BE2C (cell line): ENCODE data around the gene GSG1L.

Experiments used
- DNase-seq: peaks from one replicate; pipeline ENCODE4 v3.0.0-alpha.2; 2020
- H3K27me3 ChIP-seq: fragments of 250-450 bp; sonication (Bioruptor Pico); 2 replicates; pipeline ENCODE4 v1.5.1; 2020; ENCODE audit warnings: mild to moderate bottlenecking
- H3K36me3 ChIP-seq: fragments of 250-450 bp; sonication (Bioruptor Pico); 2 replicates; pipeline ENCODE4 v1.5.1; 2020; ENCODE audit warnings: mild to moderate bottlenecking
- H3K4me1 ChIP-seq: fragments of 250-450 bp; sonication (Bioruptor Pico); 2 replicates; pipeline ENCODE4 v1.5.1; 2020
- H3K4me3 ChIP-seq: 2 replicates; pipeline ENCODE4 v1.5.1; 2011; ENCODE audit warnings: low read depth, low read length
- H3K9me3 ChIP-seq: fragments of 250-450 bp; sonication (Bioruptor Pico); 2 replicates; pipeline ENCODE4 v1.5.1; 2020
- CTCF ChIP-seq: IDR thresholded peaks from 2 replicates; pipeline ENCODE4 v1.5.1; 2012; ENCODE audit warnings: mild to moderate bottlenecking, low read depth, low read length

Gene GSG1L

GRCh38 chr16:27966756-27967155 lies 96.8 kb downstream of the GSG1L start:
- DNase-seq = no peak
- no peaks in the 10 kb centered on the region for H3K4me1 ChIP-seq
- TF ChIP-seq CTCF = no peak
- no peak overlapping the region for H3K4me3 ChIP-seq
- H3K36me3 ChIP-seq = no peaks in the 10 kb centered on the region
- H3K9me3 ChIP-seq = no peaks in the 10 kb centered on the region
- H3K27me3 ChIP-seq = no peaks in the 10 kb centered on the region

DNA sequence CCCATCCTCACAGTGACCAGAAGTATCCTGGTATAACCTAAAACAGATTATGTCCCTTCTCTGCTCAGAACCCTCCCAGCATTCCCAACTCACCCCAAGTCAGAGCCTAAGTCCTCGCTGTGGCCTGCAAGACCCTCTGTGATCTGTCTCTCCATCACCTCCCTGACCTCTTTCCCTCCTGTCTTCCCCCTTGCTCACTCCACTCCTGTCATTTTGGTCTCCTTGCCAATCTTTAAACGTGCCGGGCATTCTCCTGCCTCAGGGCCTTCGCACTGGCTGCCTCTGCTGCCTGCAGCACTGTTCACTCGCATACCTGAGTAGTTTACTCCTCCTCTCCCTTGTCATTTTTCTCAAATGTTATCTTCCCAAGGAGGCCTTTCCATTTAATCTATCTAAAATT lies 97.7 kb downstream of the GSG1L start:
- Histone ChIP-seq H3K9me3 (no peaks in the 10 kb centered on the region), H3K27me3 (no peaks in the 10 kb centered on the region), H3K36me3 (no peaks in the 10 kb centered on the region), H3K4me3 (no peak overlapping the region), H3K4me1 (no peaks in the 10 kb centered on the region)
- DNase-seq = no peak
- no peak for TF ChIP-seq CTCF

DNA sequence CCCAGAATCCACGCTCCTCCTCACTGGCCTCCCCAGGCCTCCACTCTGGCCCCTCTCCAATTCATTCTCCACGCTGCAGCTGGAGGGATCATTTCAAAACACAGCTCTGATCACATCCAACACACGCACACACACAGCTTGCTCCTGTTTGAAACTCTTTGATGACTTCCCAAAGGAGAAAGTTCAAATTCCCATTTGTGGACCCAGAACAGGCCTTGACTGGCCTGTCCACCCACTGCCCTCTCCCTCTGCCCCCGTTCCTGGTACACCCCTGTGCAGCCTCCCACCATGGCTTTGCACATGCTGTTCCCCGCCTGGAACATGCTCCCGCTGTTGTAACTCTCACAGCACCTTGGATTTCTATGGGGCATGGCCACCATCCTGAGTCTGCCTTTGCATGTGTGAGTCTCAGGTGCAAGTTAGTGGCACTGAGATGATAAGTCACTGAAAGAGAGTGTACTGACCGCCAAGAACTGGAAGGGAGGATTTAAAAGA lies 100.0 kb downstream of the GSG1L start:
- H3K9me3 ChIP-seq = no peaks in the 10 kb centered on the region
- H3K4me3 ChIP-seq = no peak overlapping the region
- H3K36me3 ChIP-seq = no peaks in the 10 kb centered on the region
- TF ChIP-seq CTCF = no peak
- no peaks in the 10 kb centered on the region for H3K4me1 ChIP-seq
- no peaks in the 10 kb centered on the region for H3K27me3 ChIP-seq
- DNase-seq = no peak

GRCh38 chr16:27962197-27962596 lies 101.3 kb downstream of the GSG1L start:
- Histone ChIP-seq H3K4me3 (no peak overlapping the region), H3K36me3 (no peaks in the 10 kb centered on the region), H3K4me1 (no peaks in the 10 kb centered on the region), H3K27me3 (no peaks in the 10 kb centered on the region), H3K9me3 (no peaks in the 10 kb centered on the region)
- no peak for TF ChIP-seq CTCF
- DNase-seq = no peak

- TF ChIP-seq CTCF = no peak
- H3K27me3 ChIP-seq = no peaks in the 10 kb centered on the region
- no peaks in the 10 kb centered on the region for H3K9me3 ChIP-seq
- H3K36me3 ChIP-seq = no peaks in the 10 kb centered on the region
- no peak for DNase-seq
- no peaks in the 10 kb centered on the region for H3K4me1 ChIP-seq
- no peak overlapping the region for H3K4me3 ChIP-seq
Measured at GRCh38 chr16:27961296-27961620, 102.3 kb downstream of the GSG1L start.

DNA sequence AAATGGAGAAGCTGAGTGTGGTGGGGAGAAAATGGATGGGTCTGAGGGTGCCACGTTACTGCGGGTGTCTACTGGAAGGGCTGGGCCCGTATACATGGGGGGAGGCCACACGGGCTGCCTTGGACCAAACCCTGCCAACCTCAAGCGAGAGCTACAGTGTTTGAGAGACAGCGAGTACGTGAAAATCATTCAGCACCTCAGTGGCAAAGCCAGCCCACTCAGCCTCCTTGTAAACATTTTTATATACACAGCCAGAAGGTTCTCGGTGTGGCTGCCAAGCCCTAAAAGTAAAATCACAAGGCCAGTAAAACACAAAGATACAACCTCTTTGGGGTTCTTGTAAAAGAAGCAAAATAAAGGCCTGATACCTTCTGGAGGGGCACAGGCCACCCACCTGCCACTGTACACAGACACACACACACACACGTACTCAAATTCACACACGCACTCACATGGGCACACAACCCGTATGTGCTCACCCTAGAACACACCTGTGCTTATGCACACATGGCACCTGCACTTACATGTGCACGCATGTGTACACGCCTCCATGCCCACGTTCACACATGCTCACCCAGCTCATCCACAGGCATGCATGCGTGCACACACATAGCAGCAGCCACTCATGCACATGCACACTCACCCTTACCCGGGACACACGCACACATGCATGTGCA lies 102.8 kb downstream of the GSG1L start:
- no peak for TF ChIP-seq CTCF

More for the DNA sequence above, 102.8 kb downstream of the GSG1L start:
- Histone ChIP-seq H3K4me3 (no peak overlapping the region), H3K9me3 (no peaks in the 10 kb centered on the region), H3K27me3 (no peaks in the 10 kb centered on the region), H3K36me3 (no peaks in the 10 kb centered on the region), H3K4me1 (no peaks in the 10 kb centered on the region)
- no peak for DNase-seq
